ENCODE results near the gene LPCAT1.
"Not testable (repeated sequence)": the region's sequence is repeated elsewhere in the genome, so short reads cannot be mapped to it uniquely, and the experiment has no call there.

The LPCAT1 gene

GRCh38 chr5:1466631-1467265 lies 57.0 kb downstream of the LPCAT1 start:
- DNase-seq (ENCODE audit: low read depth, low spot score), result no peak

- no peak for DNase-seq (ENCODE audit: low read depth, low spot score)
Observed at GRCh38 chr5:1465966-1466471, 57.7 kb downstream of the LPCAT1 start.

GRCh38 chr5:1465117-1465516 lies 58.6 kb downstream of the LPCAT1 start:
- no peak for DNase-seq (ENCODE audit: low read depth, low spot score)

- DNase-seq (ENCODE audit: low read depth, low spot score), result no peak
Observed at GRCh38 chr5:1464511-1464910, 59.2 kb downstream of the LPCAT1 start.

- no peak for DNase-seq (ENCODE audit: low read depth, low spot score)
Observed at GRCh38 chr5:1464096-1464446, 59.7 kb downstream of the LPCAT1 start.

- DNase-seq (ENCODE audit: low read depth, low spot score), result no peak
Observed at GRCh38 chr5:1463326-1464095, 60.2 kb downstream of the LPCAT1 start.

- DNase-seq (ENCODE audit: low read depth, low spot score), result no peak
Observed at GRCh38 chr5:1462358-1462757, 61.4 kb downstream of the LPCAT1 start.

GRCh38 chr5:1461396-1461795 lies 62.4 kb downstream of the LPCAT1 start:
- DNase-seq (ENCODE audit: low read depth, low spot score), result no peak

- no peak for DNase-seq (ENCODE audit: low read depth, low spot score)
Observed at GRCh38 chr5:1460054-1460682, 63.6 kb downstream of the LPCAT1 start.

- not testable (repeated sequence) for DNase-seq (ENCODE audit: low read depth, low spot score)
Observed at GRCh38 chr5:1459435-1459834, 64.3 kb downstream of the LPCAT1 start.

GRCh38 chr5:1456110-1456881 lies 67.5 kb downstream of the LPCAT1 start:
- DNase-seq (ENCODE audit: low read depth, low spot score), result not testable (repeated sequence)

GRCh38 chr5:1453613-1454012 lies 70.1 kb downstream of the LPCAT1 start:
- DNase-seq (ENCODE audit: low read depth, low spot score), result no peak

- no peak for DNase-seq (ENCODE audit: low read depth, low spot score)
Observed at GRCh38 chr5:1449081-1449630, 74.6 kb downstream of the LPCAT1 start.

GRCh38 chr5:1448511-1449011 lies 75.2 kb downstream of the LPCAT1 start:
- DNase-seq (ENCODE audit: low read depth, low spot score), result no peak

- no peak for DNase-seq (ENCODE audit: low read depth, low spot score)
Observed at GRCh38 chr5:1447671-1448361, 75.9 kb downstream of the LPCAT1 start.

GRCh38 chr5:1446602-1447343 lies 77.0 kb downstream of the LPCAT1 start:
- no peak for DNase-seq (ENCODE audit: low read depth, low spot score)

GRCh38 chr5:1445689-1446601 lies 77.8 kb downstream of the LPCAT1 start:
- DNase-seq (ENCODE audit: low read depth, low spot score), result no peak

GRCh38 chr5:1445313-1445688 lies 78.5 kb downstream of the LPCAT1 start, which contains the start of gene SLC6A3:
TSS of gene SLC6A3 (minus strand) at chr5:1445440. CDS start at chr5:1443197, 2,243 bp downstream.
- DNase-seq (ENCODE audit: low read depth, low spot score), result no peak
